Measurements from ENCODE around the gene ADI1. TPM values are rescaled to one million over a fixed set of nuclear protein-coding genes. Genes with fewer than 3 reads are reported as not detected.
"Not testable (repeated sequence)": the region's sequence is repeated elsewhere in the genome, so short reads cannot be mapped to it uniquely, and the experiment has no call there.

Gene ADI1
- total and polyA plus RNA-seq, 2 experiments from 2014 or later: 77.7 to 140 TPM

GRCh38 chr2:3494984-3495666, 24.2 kb downstream of the ADI1 start:
- no peak overlapping the region for H3K4me2 ChIP-seq (ENCODE audit: unreplicated experiment)
- 0 out of 2 replicates have a peak, but pooled peaks cover 3% of the 10 kb centered on the region for H3F3A ChIP-seq (ENCODE audit: insufficient read depth)
- no peak for TF ChIP-seq EZH2phosphoT487 (IDR thresholded peaks at IDR 0.05; ENCODE audit: insufficient read depth, low read depth)
- no peak for TF ChIP-seq EZH2 (IDR thresholded peaks at IDR 0.05; ENCODE audit: insufficient read depth, poor library complexity, severe bottlenecking)
- DNase-seq: no peak
- H3K9me2 ChIP-seq (ENCODE audit: insufficient read depth): no peaks in the 10 kb centered on the region
- H3K9ac ChIP-seq: no peak overlapping the region
- H3K27me3 ChIP-seq (replicated peaks; ENCODE audit: insufficient read depth): no peaks in the 10 kb centered on the region
- H3K4me3 ChIP-seq: no peak overlapping the region
- H3K9me3 ChIP-seq (ENCODE audit: low read depth): no peaks in the 10 kb centered on the region
- no peaks in the 10 kb centered on the region for H4K20me1 ChIP-seq (ENCODE audit: insufficient read depth)
- no peaks in the 10 kb centered on the region for H3K79me2 ChIP-seq (ENCODE audit: insufficient read depth)
- no peak overlapping the region for H2AFZ ChIP-seq
- H3K27ac ChIP-seq: no peak overlapping the region
- WGBS, 2 experiments (ENCODE audit: low coverage in 1 of 2, low lambda C conversion rate in 2 of 2, missing lambda C conversion rate in 2 of 2): 97% methylated on average over 13 of the region's 13 CpGs
- in situ Hi-C loops (cut with MboI): no loop called here
- H3K36me3 ChIP-seq (ENCODE audit: low read depth): peaks cover 19% of the 10 kb centered on the region
- no peaks in the 10 kb centered on the region for H3K4me1 ChIP-seq (ENCODE audit: insufficient read depth)

GRCh38 chr2:3493615-3494007, 25.7 kb downstream of the ADI1 start:
- H3K27me3 ChIP-seq (replicated peaks; ENCODE audit: insufficient read depth): no peaks in the 10 kb centered on the region
- in situ Hi-C loops (cut with MboI): no loop called here
- H3K4me2 ChIP-seq (ENCODE audit: unreplicated experiment): no peak overlapping the region
- H3K9me3 ChIP-seq (ENCODE audit: low read depth): no peaks in the 10 kb centered on the region
- H3K79me2 ChIP-seq (ENCODE audit: insufficient read depth): no peaks in the 10 kb centered on the region
- H3K4me1 ChIP-seq (ENCODE audit: insufficient read depth): no peaks in the 10 kb centered on the region
- no peak overlapping the region for H3K4me3 ChIP-seq
- no peak overlapping the region for H2AFZ ChIP-seq
- peaks cover 14% of the 10 kb centered on the region for H3K36me3 ChIP-seq (ENCODE audit: low read depth)
- WGBS, 2 experiments (ENCODE audit: low coverage in 1 of 2, low lambda C conversion rate in 2 of 2, missing lambda C conversion rate in 2 of 2): 40 to 46% methylated on average over 10 of the region's 10 CpGs
- no peak for DNase-seq
- H3K27ac ChIP-seq: peak overlapping the region; percentile 43
- H3K9me2 ChIP-seq (ENCODE audit: insufficient read depth): no peaks in the 10 kb centered on the region
- TF ChIP-seq EZH2phosphoT487 (IDR thresholded peaks at IDR 0.05; ENCODE audit: insufficient read depth, low read depth) (no peak), EZH2 (IDR thresholded peaks at IDR 0.05; ENCODE audit: insufficient read depth, poor library complexity, severe bottlenecking) (no peak)
- H3K9ac ChIP-seq: peak overlapping the region; percentile 14; the same call in 1 of the 2 replicates
- no peaks in the 10 kb centered on the region for H4K20me1 ChIP-seq (ENCODE audit: insufficient read depth)
- H3F3A ChIP-seq (ENCODE audit: insufficient read depth): 0 out of 2 replicates have a peak, but pooled peaks cover 3% of the 10 kb centered on the region

GRCh38 chr2:3492951-3493614, 26.2 kb downstream of the ADI1 start:
- Histone ChIP-seq H3K27me3 (replicated peaks; ENCODE audit: insufficient read depth) (no peaks in the 10 kb centered on the region), H3K4me3 (no peak overlapping the region), H4K20me1 (ENCODE audit: insufficient read depth) (no peaks in the 10 kb centered on the region), H3K9me2 (ENCODE audit: insufficient read depth) (no peaks in the 10 kb centered on the region), H3K4me1 (ENCODE audit: insufficient read depth) (no peaks in the 10 kb centered on the region), H3K9me3 (ENCODE audit: low read depth) (no peaks in the 10 kb centered on the region), H3K9ac (peak overlapping the region; percentile 14; the same call in 1 of the 2 replicates), H3K4me2 (ENCODE audit: unreplicated experiment) (no peak overlapping the region), H3K79me2 (ENCODE audit: insufficient read depth) (no peaks in the 10 kb centered on the region), H3K36me3 (ENCODE audit: low read depth) (peaks cover 8% of the 10 kb centered on the region), H2AFZ (no peak overlapping the region), H3F3A (ENCODE audit: insufficient read depth) (0 out of 2 replicates have a peak, but pooled peaks cover 3% of the 10 kb centered on the region), H3K27ac (peak overlapping the region; percentile 43)
- DNase-seq: peak; percentile 70
- WGBS, 2 experiments (ENCODE audit: low coverage in 1 of 2, low lambda C conversion rate in 2 of 2, missing lambda C conversion rate in 2 of 2): 62 to 64% methylated on average over 29 of the region's 29 CpGs
- TF ChIP-seq EZH2phosphoT487 (IDR thresholded peaks at IDR 0.05; ENCODE audit: insufficient read depth, low read depth) (no peak), EZH2 (IDR thresholded peaks at IDR 0.05; ENCODE audit: insufficient read depth, poor library complexity, severe bottlenecking) (no peak)
- in situ Hi-C loops (cut with MboI): no loop called here

GRCh38 chr2:3492475-3492787, 26.9 kb downstream of the ADI1 start:
- H3F3A ChIP-seq (ENCODE audit: insufficient read depth); H3K36me3 ChIP-seq (ENCODE audit: low read depth); DNase-seq; H3K79me2 ChIP-seq (ENCODE audit: insufficient read depth); H3K9ac ChIP-seq; H3K4me2 ChIP-seq (ENCODE audit: unreplicated experiment); H3K27me3 ChIP-seq (replicated peaks; ENCODE audit: insufficient read depth); H4K20me1 ChIP-seq (ENCODE audit: insufficient read depth); in situ Hi-C loops (cut with MboI); H3K4me3 ChIP-seq; H3K9me2 ChIP-seq (ENCODE audit: insufficient read depth); H3K4me1 ChIP-seq (ENCODE audit: insufficient read depth); H3K9me3 ChIP-seq (ENCODE audit: low read depth); H2AFZ ChIP-seq: not testable (repeated sequence)
- 94 to 96% methylated on average over 12 of the region's 12 CpGs for WGBS, 2 experiments (ENCODE audit: low coverage in 1 of 2, low lambda C conversion rate in 2 of 2, missing lambda C conversion rate in 2 of 2)
- H3K27ac ChIP-seq: peak overlapping the region; percentile 43; the same call in 1 of the 2 replicates
